KMS-11 (cell line): ENCODE measurements around the gene RC3H2.
"Not testable (repeated sequence)": the region's sequence is repeated elsewhere in the genome, so short reads cannot be mapped to it uniquely, and the experiment has no call there.

Source experiments
- H2AFZ ChIP-seq: fragments of 200-600 bp; sonication (generic); 2 replicates; pipeline ENCODE4 v1.6.1; 2016; ENCODE audit warnings: antibody characterized with exemption, mixed run types, low read depth
- H3K27ac ChIP-seq: fragments of 200-600 bp; sonication (generic); 2 replicates; pipeline ENCODE4 v1.6.1; 2016; ENCODE audit warnings: mild to moderate bottlenecking, mixed run types
- H3K27me3 ChIP-seq: fragments of 200-600 bp; sonication (generic); 2 replicates; pipeline ENCODE4 v1.6.1; 2017; ENCODE audit warnings: mild to moderate bottlenecking, low read depth, mixed run types, moderate library complexity; ENCODE audit not compliant: insufficient read depth
- H3K36me3 ChIP-seq: fragments of 200-600 bp; sonication (generic); 2 replicates; pipeline ENCODE4 v1.6.1; 2017; ENCODE audit warnings: mild to moderate bottlenecking, mixed run types; ENCODE audit not compliant: insufficient read depth
- H3K4me1 ChIP-seq: fragments of 200-600 bp; sonication (generic); 2 replicates; pipeline ENCODE4 v1.6.1; 2016; ENCODE audit warnings: mild to moderate bottlenecking, low read depth, mixed run types; ENCODE audit not compliant: poor library complexity, severe bottlenecking
- H3K4me2 ChIP-seq: fragments of 200-600 bp; sonication (generic); 2 replicates; pipeline ENCODE4 v1.7.0; 2016; ENCODE audit warnings: mild to moderate bottlenecking, mixed run types
- H3K4me3 ChIP-seq: fragments of 200-600 bp; sonication (generic); IDR thresholded peaks from 2 replicates; pipeline ENCODE4 v1.6.1; 2017; ENCODE audit warnings: low read depth, low read length, mixed read lengths; ENCODE audit not compliant: insufficient read depth
- H3K79me2 ChIP-seq: fragments of 200-600 bp; sonication (generic); 2 replicates; pipeline ENCODE4 v1.6.1; 2016; ENCODE audit warnings: low read depth, mixed run types; ENCODE audit not compliant: insufficient read depth
- H3K9ac ChIP-seq: fragments of 200-600 bp; sonication (generic); 2 replicates; pipeline ENCODE4 v1.6.1; 2016; ENCODE audit warnings: mild to moderate bottlenecking, mixed run types
- H4K20me1 ChIP-seq: fragments of 200-600 bp; sonication (generic); 2 replicates; pipeline ENCODE4 v1.6.1; 2016; ENCODE audit warnings: mild to moderate bottlenecking, mixed run types; ENCODE audit not compliant: insufficient read depth
- CTCF ChIP-seq: fragments of 200-600 bp; sonication (generic); conservative IDR thresholded peaks from 2 replicates; pipeline ENCODE4 v1.6.1; 2017; ENCODE audit warnings: low read depth, mild to moderate bottlenecking, antibody characterized with exemption, low read length, moderate library complexity, mixed read lengths

The RC3H2 gene

GRCh38 chr9:122860319-122861142, 44.6 kb downstream of the RC3H2 start:
- H3K79me2 ChIP-seq: no peaks in the 10 kb centered on the region
- no peak overlapping the region for H3K9ac ChIP-seq
- H4K20me1 ChIP-seq: no peaks in the 10 kb centered on the region
- no peaks in the 10 kb centered on the region for H3K27me3 ChIP-seq
- no peak for TF ChIP-seq CTCF
- H3K4me1 ChIP-seq: no peaks in the 10 kb centered on the region
- no peak overlapping the region for H3K4me2 ChIP-seq
- H3K27ac ChIP-seq: no peak overlapping the region
- H3K4me3 ChIP-seq: no peak overlapping the region
- H3K36me3 ChIP-seq: no peaks in the 10 kb centered on the region
- H2AFZ ChIP-seq: no peak overlapping the region

DNA sequence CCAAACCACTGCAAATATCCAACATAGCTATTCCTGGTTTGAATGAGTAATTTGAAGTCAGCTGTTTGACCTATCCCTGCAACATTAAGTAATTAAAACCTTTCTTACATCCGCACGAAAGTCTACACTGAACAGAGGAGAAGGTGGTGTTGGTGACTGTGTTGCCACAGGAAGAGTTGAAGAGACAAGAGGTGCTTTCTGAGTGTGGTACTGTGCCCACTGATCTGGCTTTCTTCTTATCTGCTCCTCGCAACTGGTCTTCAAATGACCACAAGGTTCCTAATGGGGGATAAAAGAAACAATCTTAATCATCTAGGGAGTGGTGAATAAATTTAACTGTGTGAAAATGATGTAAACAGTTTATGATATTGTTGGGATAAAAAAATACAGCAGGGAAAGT, 47.3 kb downstream of the RC3H2 start:
- Histone ChIP-seq H4K20me1 (no peaks in the 10 kb centered on the region), H3K27me3 (no peaks in the 10 kb centered on the region), H3K79me2 (no peaks in the 10 kb centered on the region), H3K27ac (no peak overlapping the region), H3K4me3 (no peak overlapping the region), H3K4me1 (no peaks in the 10 kb centered on the region), H3K4me2 (no peak overlapping the region), H3K9ac (no peak overlapping the region), H3K36me3 (peaks cover 4% of the 10 kb centered on the region; the same call in 1 of the 2 replicates), H2AFZ (no peak overlapping the region)
- TF ChIP-seq CTCF: no peak

GRCh38 chr9:122852085-122852786, 52.9 kb downstream of the RC3H2 start:
- not testable (repeated sequence) for H3K4me2 ChIP-seq, H3K27me3 ChIP-seq, H3K36me3 ChIP-seq, H4K20me1 ChIP-seq, H3K9ac ChIP-seq, H3K79me2 ChIP-seq, H3K27ac ChIP-seq, H2AFZ ChIP-seq, H3K4me3 ChIP-seq, H3K4me1 ChIP-seq

GRCh38 chr9:122848256-122848943, 56.8 kb downstream of the RC3H2 start:
- no peak overlapping the region for H3K9ac ChIP-seq
- H3K4me1 ChIP-seq: no peaks in the 10 kb centered on the region
- H3K4me2 ChIP-seq: no peak overlapping the region
- H3K4me3 ChIP-seq: no peak overlapping the region
- TF ChIP-seq CTCF: no peak
- no peak overlapping the region for H3K27ac ChIP-seq
- H3K79me2 ChIP-seq: no peaks in the 10 kb centered on the region
- no peak overlapping the region for H2AFZ ChIP-seq
- H3K27me3 ChIP-seq: no peaks in the 10 kb centered on the region; the same call in 1 of the 2 replicates
- H4K20me1 ChIP-seq: no peaks in the 10 kb centered on the region
- H3K36me3 ChIP-seq: no peaks in the 10 kb centered on the region
